Measurements from ENCODE around the gene OLIG1.

GRCh38 chr21:33117101-33117888 is 47.4 kb downstream of the OLIG1 start:
- TF ChIP-seq, protein P1, sequence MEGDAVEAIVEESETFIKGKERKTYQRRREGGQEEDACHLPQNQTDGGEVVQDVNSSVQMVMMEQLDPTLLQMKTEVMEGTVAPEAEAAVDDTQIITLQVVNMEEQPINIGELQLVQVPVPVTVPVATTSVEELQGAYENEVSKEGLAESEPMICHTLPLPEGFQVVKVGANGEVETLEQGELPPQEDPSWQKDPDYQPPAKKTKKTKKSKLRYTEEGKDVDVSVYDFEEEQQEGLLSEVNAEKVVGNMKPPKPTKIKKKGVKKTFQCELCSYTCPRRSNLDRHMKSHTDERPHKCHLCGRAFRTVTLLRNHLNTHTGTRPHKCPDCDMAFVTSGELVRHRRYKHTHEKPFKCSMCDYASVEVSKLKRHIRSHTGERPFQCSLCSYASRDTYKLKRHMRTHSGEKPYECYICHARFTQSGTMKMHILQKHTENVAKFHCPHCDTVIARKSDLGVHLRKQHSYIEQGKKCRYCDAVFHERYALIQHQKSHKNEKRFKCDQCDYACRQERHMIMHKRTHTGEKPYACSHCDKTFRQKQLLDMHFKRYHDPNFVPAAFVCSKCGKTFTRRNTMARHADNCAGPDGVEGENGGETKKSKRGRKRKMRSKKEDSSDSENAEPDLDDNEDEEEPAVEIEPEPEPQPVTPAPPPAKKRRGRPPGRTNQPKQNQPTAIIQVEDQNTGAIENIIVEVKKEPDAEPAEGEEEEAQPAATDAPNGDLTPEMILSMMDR (IDR thresholded peaks at IDR 0.05; ENCODE audit: low read depth, low read length, poor library complexity, severe bottlenecking): no peak
- no peak for TF ChIP-seq EZH2phosphoT487 (IDR thresholded peaks at IDR 0.05; ENCODE audit: borderline replicate concordance, low read length)

Measured in DOHH2 (cell line).